H1 (cell line): ENCODE measurements around the gene RPLP2. TPM values are rescaled to one million over a fixed set of nuclear protein-coding genes. Genes with fewer than 3 reads are reported as not detected.

Experiments
- EP300 ChIP-seq, 2 experiments: IDR thresholded peaks; 1 replicate in 1 of 2; 2 replicates in 1 of 2; pipeline ENCODE4 v1.6.1; 2011 to 2012; ENCODE audit warnings: low read depth in 2 of 2, low read length in 2 of 2, mild to moderate bottlenecking in 2 of 2, borderline replicate concordance in 1 of 2, inconsistent platforms in 1 of 2, moderate library complexity in 1 of 2
- HDAC2 ChIP-seq, 2 experiments: fragments of 300-600 bp in 1 of 2; sonication (generic) in 1 of 2; IDR thresholded peaks; 2 replicates each; pipeline ENCODE4 v1.6.1; 2011 to 2012; ENCODE audit warnings: low read depth in 2 of 2, low read length in 2 of 2, mild to moderate bottlenecking in 2 of 2, moderate library complexity in 2 of 2, borderline replicate concordance in 1 of 2, inconsistent platforms in 1 of 2
- polyA plus RNA-seq, 7 experiments: library from polyadenylated mRNA; depleted of rRNA in 3 of 7; stranded (reverse) in 5 of 7; unstranded in 2 of 7; fragments of >200 nt in 5 of 7; fragments of 200-250 nt in 2 of 7; gene quantifications; 1 replicate in 5 of 7; 2 replicates in 1 of 7; 4 replicates in 1 of 7; pipeline versions ENCODE4 v1.2.1 to v1.2.3, GENCODE V29; 2011 to 2013; ENCODE audit warnings: missing spikeins in 2 of 7, mixed read lengths in 2 of 7
- total RNA-seq: library from RNA; stranded (reverse); fragmentation: NEBNext Ultra II Directional; extraction: Animal tissue kit (Norgen Biotek cat#: 25700); gene quantifications from 2 replicates; pipeline ENCODE4 v1.2.1, GENCODE V29; 2021

Gene RPLP2
- total and polyA plus RNA-seq, 2 of the 8 experiments (the other 6 are each of a cell fraction or from before 2014, with no cell fraction given) = 1,789 to 2,106 TPM

- TF ChIP-seq EP300 (IDR thresholded peaks at IDR 0.05; ENCODE audit: borderline replicate concordance in 1 of 2, low read depth in 2 of 2, low read length in 2 of 2) = no peak
- no peak for TF ChIP-seq HDAC2 (IDR thresholded peaks at IDR 0.05; ENCODE audit: borderline replicate concordance in 1 of 2, low read depth in 2 of 2, low read length in 2 of 2)
Observed at GRCh38 chr11:861105-861479, 51.3 kb downstream of the RPLP2 start (continued).
